Measurements from ENCODE around the gene PLSCR4.
A peak's percentile ranks its signal among the peaks of the same experiment; 100 is the strongest.

- TF ChIP-seq CTCF (IDR thresholded peaks at IDR 0.05) = peak; percentile 18 to 43 (median 32)
- peak; percentile 8 for TF ChIP-seq POLR2A (IDR thresholded peaks at IDR 0.05)
- peak; percentile 17 to 40 (median 33) for TF ChIP-seq POLR2AphosphoS5 (IDR thresholded peaks at IDR 0.05)
These were observed 90.5 kb downstream of the PLSCR4 start for GRCh38 chr3:146160321-146160963.
